BJ (cell line): ENCODE data around the gene FAAP20. TPM values are rescaled to one million over a fixed set of nuclear protein-coding genes. Genes with fewer than 3 reads are reported as not detected.
"Not testable (repeated sequence)": the region's sequence is repeated elsewhere in the genome, so short reads cannot be mapped to it uniquely, and the experiment has no call there.

Experiments used
- CTCF ChIA-PET: fragments of 350-600 bp; formaldehyde crosslinking; extraction: SDS; loops from one replicate; lab custom pipeline; 2021; ENCODE audit warnings: antibody characterized with exemption, inconsistent platforms; lab: Yijun Ruan, JAX
- POLR2A ChIA-PET: fragments of 300-600 bp; sonication (Branson Sonifier 250); formaldehyde crosslinking; extraction: SDS; loops from one replicate; lab custom pipeline; 2021; ENCODE audit warnings: antibody characterized with exemption; lab: Charles Lee
- DNase-seq: peaks from one replicate; pipeline ENCODE4 v3.0.0-alpha.2; 2011; ENCODE audit warnings: low read depth
- H3K27me3 ChIP-seq: 2 replicates; pipeline ENCODE4 v1.6.0; 2011; ENCODE audit warnings: low read length; ENCODE audit not compliant: control insufficient read depth, insufficient read depth
- H3K36me3 ChIP-seq: 2 replicates; pipeline ENCODE4 v1.5.1; 2011; ENCODE audit warnings: low read length; ENCODE audit not compliant: control insufficient read depth, insufficient read depth
- H3K4me3 ChIP-seq: 2 replicates; pipeline ENCODE4 v1.5.1; 2011; ENCODE audit warnings: low read depth, mild to moderate bottlenecking, control low read depth, low read length
- polyA plus RNA-seq: library from polyadenylated mRNA; depleted of rRNA; stranded (reverse); fragments of >200 nt; gene quantifications from 2 replicates; pipeline ENCODE4 v1.2.3, GENCODE V29; 2011
- TF ChIP-seq, protein P1 (sequence below): IDR thresholded peaks from 2 replicates; pipeline ENCODE4 v1.5.1; 2011; ENCODE audit warnings: low read depth, mild to moderate bottlenecking, control low read depth, inconsistent platforms, low read length, moderate library complexity; ENCODE audit not compliant: insufficient read depth

The FAAP20 gene
- polyA plus RNA-seq, 1 experiment = 18.7 TPM

DNA sequence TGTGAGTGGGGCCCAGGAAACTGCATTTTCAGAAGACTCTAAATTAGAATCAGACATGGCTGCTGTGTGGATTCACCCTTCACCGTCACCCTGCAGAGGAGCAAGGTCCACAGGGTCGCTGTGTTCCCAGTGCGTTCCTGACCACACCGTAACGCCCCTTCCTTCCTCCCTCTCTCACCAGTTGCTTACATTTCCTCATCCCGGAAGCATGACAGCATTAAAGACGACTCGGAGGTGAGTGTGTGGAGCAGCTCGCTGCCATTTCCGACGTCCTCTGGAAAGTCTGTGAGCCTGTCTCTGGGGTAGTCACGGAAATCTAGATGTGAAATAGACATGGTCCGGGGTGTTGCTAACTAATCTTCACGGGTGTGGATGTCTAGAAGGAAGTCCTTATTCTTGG, 45.9 kb downstream of the FAAP20 start:
- Histone ChIP-seq H3K27me3 (no peaks in the 10 kb centered on the region; the same call in 1 of the 2 replicates), H3K4me3 (no peak overlapping the region), H3K36me3 (no peaks in the 10 kb centered on the region)
- ChIA-PET POLR2A (no interaction called here), CTCF (interaction anchor here (4.0 to 4.2 kb wide), 2 partner anchors 9 to 26 kb away, joined by 24 to 26 read pairs; no protein-coding TSS in a partner anchor)
- TF ChIP-seq, protein P1, sequence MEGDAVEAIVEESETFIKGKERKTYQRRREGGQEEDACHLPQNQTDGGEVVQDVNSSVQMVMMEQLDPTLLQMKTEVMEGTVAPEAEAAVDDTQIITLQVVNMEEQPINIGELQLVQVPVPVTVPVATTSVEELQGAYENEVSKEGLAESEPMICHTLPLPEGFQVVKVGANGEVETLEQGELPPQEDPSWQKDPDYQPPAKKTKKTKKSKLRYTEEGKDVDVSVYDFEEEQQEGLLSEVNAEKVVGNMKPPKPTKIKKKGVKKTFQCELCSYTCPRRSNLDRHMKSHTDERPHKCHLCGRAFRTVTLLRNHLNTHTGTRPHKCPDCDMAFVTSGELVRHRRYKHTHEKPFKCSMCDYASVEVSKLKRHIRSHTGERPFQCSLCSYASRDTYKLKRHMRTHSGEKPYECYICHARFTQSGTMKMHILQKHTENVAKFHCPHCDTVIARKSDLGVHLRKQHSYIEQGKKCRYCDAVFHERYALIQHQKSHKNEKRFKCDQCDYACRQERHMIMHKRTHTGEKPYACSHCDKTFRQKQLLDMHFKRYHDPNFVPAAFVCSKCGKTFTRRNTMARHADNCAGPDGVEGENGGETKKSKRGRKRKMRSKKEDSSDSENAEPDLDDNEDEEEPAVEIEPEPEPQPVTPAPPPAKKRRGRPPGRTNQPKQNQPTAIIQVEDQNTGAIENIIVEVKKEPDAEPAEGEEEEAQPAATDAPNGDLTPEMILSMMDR = no peak
- DNase-seq = no peak

DNA sequence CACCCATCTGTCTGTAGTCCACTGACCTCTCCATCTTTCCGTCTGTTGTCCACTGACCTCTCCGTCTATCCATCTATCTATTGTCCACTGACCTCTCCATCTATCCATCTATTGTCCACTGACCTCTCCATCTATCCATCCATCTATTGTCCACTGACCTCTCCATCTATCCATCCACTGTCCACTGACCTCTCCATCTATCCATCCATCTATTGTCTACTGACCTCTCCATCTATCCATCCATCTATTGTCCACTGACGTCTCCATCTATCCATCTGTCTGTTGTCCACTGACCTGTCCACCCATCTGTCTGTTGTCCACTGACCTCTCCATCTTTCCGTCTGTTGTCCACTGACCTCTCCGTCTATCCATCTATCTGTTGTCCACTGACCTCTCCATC, 46.7 kb downstream of the FAAP20 start:
- CTCF ChIA-PET, POLR2A ChIA-PET, H3K27me3 ChIP-seq, DNase-seq, H3K4me3 ChIP-seq, H3K36me3 ChIP-seq: not testable (repeated sequence)

DNA sequence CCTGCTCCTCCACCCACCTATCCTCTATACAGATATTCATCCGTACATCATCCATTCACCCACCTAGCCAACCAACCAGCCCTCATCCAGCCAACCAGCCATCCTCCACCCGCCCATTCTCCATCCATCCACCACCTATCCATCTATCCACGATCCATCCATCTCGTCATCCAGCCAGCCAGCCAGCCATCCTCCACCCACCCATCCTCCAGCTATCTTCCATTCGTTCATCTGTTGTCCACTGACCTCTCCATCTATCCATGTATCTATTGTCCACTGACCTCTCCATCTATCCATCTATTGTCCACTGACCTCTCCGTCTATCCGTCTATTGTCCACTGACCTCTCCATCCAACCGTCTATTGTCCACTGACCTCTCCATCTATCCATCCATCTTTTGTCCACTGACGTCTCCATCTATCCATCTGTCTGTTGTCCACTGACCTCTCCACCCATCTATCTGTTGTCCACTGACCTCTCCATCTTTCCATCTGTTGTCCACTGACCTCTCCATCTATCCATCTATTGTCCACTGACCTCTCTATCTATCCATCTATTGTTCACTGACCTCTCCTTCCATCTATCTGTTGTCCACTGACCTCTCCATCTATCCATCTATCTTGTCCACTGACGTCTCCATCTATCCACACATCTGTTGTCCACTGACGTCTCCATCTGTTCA, 47.6 kb downstream of the FAAP20 start:
- CTCF ChIA-PET = no interaction called here
- Histone ChIP-seq H3K4me3 (no peak overlapping the region), H3K36me3 (no peaks in the 10 kb centered on the region), H3K27me3 (no peaks in the 10 kb centered on the region; the same call in none of the 2 replicates)
- POLR2A ChIA-PET = no interaction called here
- TF ChIP-seq, protein P1 = no peak
- no peak for DNase-seq

DNA sequence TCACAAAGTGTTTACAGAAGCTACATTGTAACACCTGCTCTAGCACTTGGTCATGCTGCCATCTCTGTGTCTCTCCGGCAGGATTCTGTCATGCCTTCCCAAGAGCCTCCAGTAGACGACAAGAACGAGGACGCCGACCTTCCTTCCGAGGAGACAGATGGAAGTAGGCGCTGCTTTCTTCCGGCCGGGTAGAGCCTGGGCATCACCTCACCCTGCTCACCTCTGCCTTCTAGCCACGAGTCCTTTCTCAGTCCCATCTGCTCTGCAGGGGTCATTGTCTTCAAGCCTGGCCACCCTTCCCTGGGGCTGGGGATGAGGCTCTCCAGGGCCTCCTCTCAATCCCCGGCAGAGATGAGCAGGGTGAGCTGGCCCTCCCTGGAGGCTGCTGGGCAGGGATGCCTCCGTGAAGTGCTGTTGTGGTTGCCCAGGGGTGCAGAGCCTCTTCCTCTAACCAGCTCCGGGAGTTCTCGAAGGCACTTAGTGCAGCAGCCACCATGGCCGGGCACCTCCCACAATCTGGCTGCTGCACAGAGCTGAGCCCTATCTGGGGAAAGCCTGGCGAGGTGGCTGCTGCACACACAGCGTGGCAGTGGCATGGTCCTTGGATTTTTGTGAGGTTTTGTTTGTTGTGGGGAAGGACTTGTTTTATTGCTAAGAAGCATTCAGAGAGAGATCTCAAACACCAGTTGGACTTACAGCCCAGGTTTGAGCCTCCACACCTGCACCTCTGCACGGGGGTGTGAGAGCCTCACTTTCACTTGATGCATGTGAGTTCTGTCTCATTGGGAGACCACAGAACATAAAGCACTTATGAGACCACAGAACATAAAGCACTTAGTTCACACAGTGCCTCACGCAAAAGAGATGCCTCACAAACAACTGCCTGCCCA, 48.4 kb downstream of the FAAP20 start:
- H3K36me3 ChIP-seq = no peaks in the 10 kb centered on the region
- ChIA-PET POLR2A (no interaction called here), CTCF (interaction anchor here (0.7 kb wide), 1 partner anchor 29 kb away, joined by 3 read pairs; no protein-coding TSS in a partner anchor)
- no peak for DNase-seq
- TF ChIP-seq, protein P1 = no peak
- no peak overlapping the region for H3K4me3 ChIP-seq
- no peaks in the 10 kb centered on the region; the same call in none of the 2 replicates for H3K27me3 ChIP-seq

DNA sequence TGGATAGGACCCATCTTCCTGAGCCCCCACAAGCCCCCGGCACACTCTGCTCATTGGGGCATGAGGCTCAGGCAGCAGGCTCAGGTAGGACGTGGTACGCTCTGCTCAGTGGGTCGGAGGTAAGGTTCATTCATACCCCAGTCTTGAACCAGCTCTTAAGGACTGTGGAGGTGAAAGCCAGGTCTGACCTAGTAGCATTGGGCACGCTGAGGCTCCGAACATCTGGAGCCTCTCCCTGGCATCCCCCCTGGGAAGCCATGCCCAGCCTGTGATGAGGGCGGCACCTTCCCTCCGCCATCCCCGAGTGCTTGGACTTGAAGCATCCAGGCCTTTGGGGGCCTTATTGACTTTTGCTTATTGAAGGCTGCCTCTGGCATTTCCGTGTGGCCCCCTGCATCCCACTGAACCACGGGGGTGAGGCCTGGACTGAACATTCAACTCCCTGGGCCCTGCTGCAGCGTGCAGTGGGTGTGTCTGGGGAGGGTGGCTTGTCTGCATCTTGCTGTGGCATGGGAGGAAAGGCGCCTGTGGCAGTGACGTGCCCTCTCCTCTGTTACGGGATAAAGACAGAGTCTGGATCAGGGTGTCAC, 50.0 kb downstream of the FAAP20 start:
- TF ChIP-seq, protein P1 = no peak
- no peak overlapping the region for H3K4me3 ChIP-seq
- no peak for DNase-seq
- no peaks in the 10 kb centered on the region for H3K36me3 ChIP-seq
- ChIA-PET POLR2A (no interaction called here), CTCF (no interaction called here)
- H3K27me3 ChIP-seq = no peaks in the 10 kb centered on the region; the same call in none of the 2 replicates
